ENCODE data around the gene IER5L. TPM values are rescaled to one million over a fixed set of nuclear protein-coding genes. Genes with fewer than 3 reads are reported as not detected.

Gene IER5L
- total RNA-seq, 1 donor from 2014 or later, result 9.6 TPM

GRCh38 chr9:129142138-129142935 is 35.7 kb downstream of the IER5L start:
- H3K27me3 ChIP-seq, result no peaks in the 10 kb centered on the region
- ATAC-seq (no peak), DNase-seq (no peak)
- peak overlapping the region; percentile 100 for H3K27ac ChIP-seq
- no peak for TF ChIP-seq CTCF (IDR thresholded peaks at IDR 0.05)
- H3K4me3 ChIP-seq, result peak overlapping the region; percentile 61
- H3K4me1 ChIP-seq, result peaks cover 93% of the 10 kb centered on the region
- no peaks in the 10 kb centered on the region for H3K9me3 ChIP-seq
- intact Hi-C loops (cut with DNase I), result no loop called here
- peaks cover 30% of the 10 kb centered on the region for H3K36me3 ChIP-seq

- TF ChIP-seq CTCF (IDR thresholded peaks at IDR 0.05), result no peak
- H3K9me3 ChIP-seq, result no peaks in the 10 kb centered on the region
- DNase-seq, result no peak
These were observed 36.7 kb downstream of the IER5L start for GRCh38 chr9:129141066-129142041.

GRCh38 chr9:129140397-129141065 is 37.5 kb downstream of the IER5L start:
- Histone ChIP-seq H3K4me3 (peak overlapping the region; percentile 61), H3K36me3 (peaks cover 40% of the 10 kb centered on the region), H3K27me3 (no peaks in the 10 kb centered on the region), H3K4me1 (peaks cover 82% of the 10 kb centered on the region), H3K9me3 (no peaks in the 10 kb centered on the region), H3K27ac (peak overlapping the region; percentile 100)
- TF ChIP-seq CTCF (IDR thresholded peaks at IDR 0.05), result no peak
- intact Hi-C loops (cut with DNase I), result no loop called here
- DNase-seq, result peak; percentile 73
- ATAC-seq, result peak; percentile 28

More at GRCh38 chr9:129141066-129142041, 36.7 kb downstream of the IER5L start:
- Histone ChIP-seq H3K4me1 (peaks cover 90% of the 10 kb centered on the region), H3K36me3 (peaks cover 32% of the 10 kb centered on the region), H3K27me3 (no peaks in the 10 kb centered on the region), H3K4me3 (peak overlapping the region; percentile 61), H3K27ac (peak overlapping the region; percentile 100)
- ATAC-seq, result no peak
- intact Hi-C loops (cut with DNase I), result no loop called here

GRCh38 chr9:129139993-129140396 is 38.1 kb downstream of the IER5L start:
- intact Hi-C loops (cut with DNase I), result loop anchor here (5.0 kb wide), 1 partner anchor 477 kb away; no protein-coding TSS in a partner anchor
- peak; percentile 80 for ATAC-seq
- Histone ChIP-seq H3K27ac (peak overlapping the region; percentile 100), H3K4me3 (peak overlapping the region; percentile 61), H3K27me3 (no peaks in the 10 kb centered on the region), H3K4me1 (peaks cover 76% of the 10 kb centered on the region), H3K36me3 (peaks cover 45% of the 10 kb centered on the region), H3K9me3 (no peaks in the 10 kb centered on the region)
- no peak for TF ChIP-seq CTCF (IDR thresholded peaks at IDR 0.05)
- peak; percentile 88 for DNase-seq

Data from upper lobe of right lung (tissue), 1 donor.